NCI-H2029 treated with DMSO at 0.1 percent for 48 hours (cell line): ENCODE measurements around the gene PRAMEF13.
"Not testable (repeated sequence)": the region's sequence is repeated elsewhere in the genome, so short reads cannot be mapped to it uniquely, and the experiment has no call there.

Experiments
- DNase-seq: peaks from one replicate; lab custom pipeline; 2025; lab: John Stamatoyannopoulos, UW

The PRAMEF13 gene

GRCh38 chr1:13165531-13165930, 35.7 kb downstream of the PRAMEF13 start, which contains the start of gene HNRNPCL4:
Gene HNRNPCL4, minus strand, starts transcription at chr1:13165631. Its CDS starts 164 bp downstream, at chr1:13165467.
- DNase-seq, result not testable (repeated sequence)

GRCh38 chr1:13155909-13156308, 45.3 kb downstream of the PRAMEF13 start, which contains the start of gene PRAMEF26:
Gene PRAMEF26, minus strand, starts transcription at chr1:13156009. Its CDS starts 2,914 bp downstream, at chr1:13153095.
- not testable (repeated sequence) for DNase-seq
